ENCODE data around the gene FSIP1. TPM values are rescaled to one million over a fixed set of nuclear protein-coding genes. Genes with fewer than 3 reads are reported as not detected.

Gene FSIP1
- total RNA-seq, 4 donors from 2014 or later: 0.17 TPM; not detected in 3

DNA sequence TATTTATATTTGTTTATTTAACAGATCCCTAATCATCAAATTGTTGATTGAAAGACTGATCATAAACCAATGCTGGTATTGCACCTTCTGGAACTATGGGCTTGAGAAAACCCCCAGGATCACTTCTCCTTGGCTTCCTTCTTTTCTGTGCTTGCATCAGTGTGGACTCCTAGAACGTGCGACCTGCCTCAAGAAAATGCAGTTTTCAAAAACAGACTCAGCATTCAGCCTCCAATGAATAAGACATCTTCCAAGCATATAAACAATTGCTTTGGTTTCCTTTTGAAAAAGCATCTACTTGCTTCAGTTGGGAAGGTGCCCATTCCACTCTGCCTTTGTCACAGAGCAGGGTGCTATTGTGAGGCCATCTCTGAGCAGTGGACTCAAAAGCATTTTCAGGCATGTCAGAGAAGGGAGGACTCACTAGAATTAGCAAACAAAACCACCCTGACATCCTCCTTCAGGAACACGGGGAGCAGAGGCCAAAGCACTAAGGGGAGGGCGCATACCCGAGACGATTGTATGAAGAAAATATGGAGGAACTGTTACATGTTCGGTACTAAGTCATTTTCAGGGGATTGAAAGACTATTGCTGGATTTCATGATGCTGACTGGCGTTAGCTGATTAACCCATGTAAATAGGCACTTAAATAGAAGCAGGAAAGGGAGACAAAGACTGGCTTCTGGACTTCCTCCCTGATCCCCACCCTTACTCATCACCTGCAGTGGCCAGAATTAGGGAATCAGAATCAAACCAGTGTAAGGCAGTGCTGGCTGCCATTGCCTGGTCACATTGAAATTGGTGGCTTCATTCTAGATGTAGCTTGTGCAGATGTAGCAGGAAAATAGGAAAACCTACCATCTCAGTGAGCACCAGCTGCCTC lies 187.1 kb downstream of the FSIP1 start:
- TF ChIP-seq, protein P1, sequence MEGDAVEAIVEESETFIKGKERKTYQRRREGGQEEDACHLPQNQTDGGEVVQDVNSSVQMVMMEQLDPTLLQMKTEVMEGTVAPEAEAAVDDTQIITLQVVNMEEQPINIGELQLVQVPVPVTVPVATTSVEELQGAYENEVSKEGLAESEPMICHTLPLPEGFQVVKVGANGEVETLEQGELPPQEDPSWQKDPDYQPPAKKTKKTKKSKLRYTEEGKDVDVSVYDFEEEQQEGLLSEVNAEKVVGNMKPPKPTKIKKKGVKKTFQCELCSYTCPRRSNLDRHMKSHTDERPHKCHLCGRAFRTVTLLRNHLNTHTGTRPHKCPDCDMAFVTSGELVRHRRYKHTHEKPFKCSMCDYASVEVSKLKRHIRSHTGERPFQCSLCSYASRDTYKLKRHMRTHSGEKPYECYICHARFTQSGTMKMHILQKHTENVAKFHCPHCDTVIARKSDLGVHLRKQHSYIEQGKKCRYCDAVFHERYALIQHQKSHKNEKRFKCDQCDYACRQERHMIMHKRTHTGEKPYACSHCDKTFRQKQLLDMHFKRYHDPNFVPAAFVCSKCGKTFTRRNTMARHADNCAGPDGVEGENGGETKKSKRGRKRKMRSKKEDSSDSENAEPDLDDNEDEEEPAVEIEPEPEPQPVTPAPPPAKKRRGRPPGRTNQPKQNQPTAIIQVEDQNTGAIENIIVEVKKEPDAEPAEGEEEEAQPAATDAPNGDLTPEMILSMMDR (IDR thresholded peaks at IDR 0.05): no peak
- no peak for TF ChIP-seq POLR2A (IDR thresholded peaks at IDR 0.05)
- WGBS, 2 donors: 86 to 88% methylated on average over 8 of the region's 8 CpGs
- no peak overlapping the region for H3K4me3 ChIP-seq (ENCODE audit: low read depth, poor library complexity, severe bottlenecking)
- no peak for DNase-seq (ENCODE audit: low spot score in 2 of 2)
- intact Hi-C loops (cut with DNase I; ENCODE audit: low total_unique reads): no loop called here

- intact Hi-C loops (cut with DNase I; ENCODE audit: low total_unique reads): no loop called here
- no peak overlapping the region for H3K4me3 ChIP-seq (ENCODE audit: low read depth, poor library complexity, severe bottlenecking)
- TF ChIP-seq, protein P1 (IDR thresholded peaks at IDR 0.05): no peak
- TF ChIP-seq POLR2A (IDR thresholded peaks at IDR 0.05): no peak
- WGBS, 2 donors: 76 to 80% methylated on average over 5 of the region's 5 CpGs
- DNase-seq (ENCODE audit: low spot score in 2 of 2): no peak
Observed at GRCh38 chr15:39594446-39595337, 187.9 kb downstream of the FSIP1 start.

- DNase-seq (ENCODE audit: low spot score in 2 of 2): no peak
- no peak for TF ChIP-seq POLR2A (IDR thresholded peaks at IDR 0.05)
- TF ChIP-seq, protein P1 (IDR thresholded peaks at IDR 0.05): no peak
- intact Hi-C loops (cut with DNase I; ENCODE audit: low total_unique reads): no loop called here
- no peak overlapping the region for H3K4me3 ChIP-seq (ENCODE audit: low read depth, poor library complexity, severe bottlenecking)
- WGBS, 2 donors: 88 to 89% methylated on average over 7 of the region's 7 CpGs
Observed at GRCh38 chr15:39593656-39594445, 188.8 kb downstream of the FSIP1 start.

DNA sequence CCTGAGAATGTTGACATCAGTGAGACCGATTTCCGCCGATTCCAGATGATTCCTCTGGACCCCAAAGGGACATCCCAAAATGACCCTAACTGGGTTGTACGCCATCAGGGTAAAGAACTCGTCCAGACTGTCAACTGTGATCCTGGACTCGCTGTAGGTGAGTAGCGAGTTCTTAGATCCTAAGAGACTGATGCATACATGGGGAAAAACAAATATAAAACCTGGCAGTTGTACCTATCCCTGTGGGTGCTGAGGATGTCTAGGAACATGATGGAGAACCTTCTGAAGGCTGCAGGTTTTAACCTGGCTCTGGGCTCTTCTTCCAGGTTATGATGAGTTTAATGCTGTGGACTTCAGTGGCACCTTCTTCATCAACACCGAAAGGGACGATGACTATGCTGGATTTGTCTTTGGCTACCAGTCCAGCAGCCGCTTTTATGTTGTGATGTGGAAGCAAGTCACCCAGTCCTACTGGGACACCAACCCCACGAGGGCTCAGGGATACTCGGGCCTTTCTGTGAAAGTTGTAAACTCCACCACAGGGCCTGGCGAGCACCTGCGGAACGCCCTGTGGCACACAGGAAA lies 189.5 kb downstream of the FSIP1 start:
- no peak for TF ChIP-seq POLR2A (IDR thresholded peaks at IDR 0.05)
- TF ChIP-seq, protein P1 (IDR thresholded peaks at IDR 0.05): no peak
- no peak overlapping the region for H3K4me3 ChIP-seq (ENCODE audit: low read depth, poor library complexity, severe bottlenecking)
- DNase-seq (ENCODE audit: low spot score in 2 of 2): no peak
- intact Hi-C loops (cut with DNase I; ENCODE audit: low total_unique reads): no loop called here
- WGBS, 2 donors: 92 to 95% methylated on average over 15 of the region's 15 CpGs

DNA sequence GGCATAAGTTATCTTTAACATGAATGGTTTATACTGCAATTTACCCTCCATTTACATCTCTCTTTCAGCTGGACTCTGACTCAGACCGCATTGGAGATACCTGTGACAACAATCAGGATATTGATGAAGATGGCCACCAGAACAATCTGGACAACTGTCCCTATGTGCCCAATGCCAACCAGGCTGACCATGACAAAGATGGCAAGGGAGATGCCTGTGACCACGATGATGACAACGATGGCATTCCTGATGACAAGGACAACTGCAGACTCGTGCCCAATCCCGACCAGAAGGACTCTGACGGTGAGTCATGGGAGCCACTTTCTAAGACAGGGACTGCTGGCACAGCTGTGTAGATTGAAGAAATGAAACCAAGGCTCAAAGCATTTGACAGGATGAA lies 190.1 kb downstream of the FSIP1 start:
- intact Hi-C loops (cut with DNase I; ENCODE audit: low total_unique reads): no loop called here
- H3K4me3 ChIP-seq (ENCODE audit: low read depth, poor library complexity, severe bottlenecking): no peak overlapping the region
- TF ChIP-seq, protein P1 (IDR thresholded peaks at IDR 0.05): no peak
- no peak for TF ChIP-seq POLR2A (IDR thresholded peaks at IDR 0.05)
- 80 to 87% methylated on average over 6 of the region's 6 CpGs for WGBS, 2 donors
- no peak for DNase-seq (ENCODE audit: low spot score in 2 of 2)

All from lower leg skin (tissue), 4 donors.